Purkinje cell (primary cell): ENCODE data around the gene FOXE1. TPM values are rescaled to one million over a fixed set of nuclear protein-coding genes. Genes with fewer than 3 reads are reported as not detected.

Experiments
- polyA plus RNA-seq: library from polyadenylated mRNA; unstranded; fragments of >200 nt; fragmentation: Nextera tagmentation; gene quantifications from 2 replicates; pipeline ENCODE4 v1.2.1, GENCODE V29; 2014

FOXE1 gene
- polyA plus RNA-seq = not detected in 2 replicates

DNA sequence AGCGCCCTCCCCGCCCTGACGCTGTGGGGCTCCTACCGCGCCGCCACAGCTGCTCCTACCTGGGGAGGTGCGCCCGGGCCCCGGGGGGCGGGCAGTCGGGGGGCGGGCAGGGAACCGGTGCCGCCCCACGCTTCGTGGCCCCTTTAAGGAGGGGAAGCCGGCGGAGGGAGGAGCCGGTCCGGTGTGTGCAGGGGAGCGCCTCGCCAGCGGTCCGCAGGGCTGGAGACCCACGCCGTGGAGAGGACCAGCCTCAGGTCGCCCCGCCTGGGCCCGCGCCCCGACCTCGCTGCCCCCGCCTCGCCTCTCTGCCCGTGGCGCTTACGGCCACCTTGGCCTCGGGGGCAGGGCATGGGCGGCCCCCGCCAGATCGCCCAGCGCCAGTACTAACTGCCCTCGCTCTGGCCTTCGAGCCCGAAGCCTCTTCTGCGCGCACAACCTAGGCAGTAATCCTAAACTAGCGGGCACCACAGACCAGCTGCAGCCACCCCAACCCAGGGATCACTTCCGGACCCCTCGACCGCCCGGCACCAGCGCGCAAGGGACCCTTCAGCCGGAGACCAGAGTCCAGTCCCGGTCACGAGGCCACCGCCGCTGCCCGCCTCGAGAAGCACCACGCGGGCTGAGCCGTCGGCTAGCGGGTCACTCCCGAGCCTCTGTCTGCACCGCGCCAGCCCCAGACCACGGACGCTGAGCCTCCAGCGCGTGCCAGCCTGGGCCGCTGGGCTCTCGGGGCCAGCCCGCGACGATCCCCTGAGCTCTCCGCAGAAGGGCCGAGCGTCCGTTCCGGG is at the start of gene FOXE1:
Gene FOXE1, plus strand, starts transcription at position 171 of the 788 bp plus-strand sequence. CDS start 689 bp downstream, outside the sequence.

Other genes starting within 250 kb of the FOXE1 start
- 3.4 and 4.2 TPM in 2 replicates for gene TSTD2, start 219.9 kb upstream of the FOXE1 start, polyA plus RNA-seq
- gene NCBP1, start 219.4 kb upstream of the FOXE1 start, polyA plus RNA-seq = 25.6 and 26.5 TPM in 2 replicates
- gene XPA, start 155.9 kb upstream of the FOXE1 start, polyA plus RNA-seq = 20.1 and 24.4 TPM in 2 replicates
- 6.6 and 10.4 TPM in 2 replicates for gene TRMO, start 69.3 kb downstream of the FOXE1 start, polyA plus RNA-seq
- gene HEMGN, start 84.9 kb downstream of the FOXE1 start, polyA plus RNA-seq = not detected in 2 replicates
- 13.6 and 20.2 TPM in 2 replicates for gene ANP32B, start 130.1 kb downstream of the FOXE1 start, polyA plus RNA-seq
- gene NANS, start 203.5 kb downstream of the FOXE1 start, polyA plus RNA-seq = 24.8 and 26.4 TPM in 2 replicates